GM23338 (cell line): ENCODE data around the gene TMEM204. TPM values are rescaled to one million over a fixed set of nuclear protein-coding genes. Genes with fewer than 3 reads are reported as not detected.

Experiments
- ATAC-seq: fragments of 200-7000 bp; cut with Tn5 transposase; 3 replicates; pipeline ENCODE4 v1.9.1; 2020
- DNase-seq: peaks from one replicate; pipeline ENCODE4 v3.0.0-alpha.2; 2015; ENCODE audit warnings: low spot score
- H2AFZ ChIP-seq: fragments of 200-600 bp; sonication (generic); 2 replicates; pipeline ENCODE4 v1.8.0; 2016; ENCODE audit warnings: antibody characterized with exemption, mild to moderate bottlenecking, moderate library complexity
- H3F3A ChIP-seq: fragments of 200-600 bp; sonication (generic); replicated peaks from 2 replicates; pipeline ENCODE4 v1.8.0; 2017; ENCODE audit warnings: antibody characterized with exemption, mixed run types, low read depth
- H3K27ac ChIP-seq: fragments of 200-600 bp; sonication (generic); 2 replicates; pipeline ENCODE4 v1.6.1; 2016; ENCODE audit warnings: low read depth
- H3K27me3 ChIP-seq: fragments of 200-600 bp; sonication (generic); 2 replicates; pipeline ENCODE4 v1.8.0; 2016; ENCODE audit warnings: mild to moderate bottlenecking, mixed run types, moderate library complexity; ENCODE audit not compliant: insufficient read depth
- H3K36me3 ChIP-seq: fragments of 200-600 bp; sonication (generic); 2 replicates; pipeline ENCODE4 v1.8.0; 2016; ENCODE audit warnings: mild to moderate bottlenecking; ENCODE audit not compliant: insufficient read depth
- H3K4me1 ChIP-seq: fragments of 200-600 bp; sonication (generic); 2 replicates; pipeline ENCODE4 v1.8.0; 2016; ENCODE audit warnings: mild to moderate bottlenecking, moderate library complexity; ENCODE audit not compliant: insufficient read depth
- H3K4me2 ChIP-seq: fragments of 200-600 bp; sonication (generic); 2 replicates; pipeline ENCODE4 v1.7.1; 2017; ENCODE audit warnings: mixed run types
- H3K4me3 ChIP-seq: fragments of 200-600 bp; sonication (generic); 2 replicates; pipeline ENCODE4 v1.6.1; 2016; ENCODE audit warnings: mixed run types
- H3K79me2 ChIP-seq: fragments of 200-600 bp; sonication (generic); replicated peaks from 2 replicates; pipeline ENCODE4 v1.8.0; 2017; ENCODE audit warnings: mild to moderate bottlenecking; ENCODE audit not compliant: insufficient read depth
- H3K9me2 ChIP-seq: fragments of 200-600 bp; sonication (generic); 2 replicates; pipeline ENCODE4 v1.8.0; 2017; ENCODE audit not compliant: insufficient read depth
- H4K20me1 ChIP-seq: fragments of 200-600 bp; sonication (generic); replicated peaks from 2 replicates; pipeline ENCODE4 v1.8.0; 2017; ENCODE audit warnings: mild to moderate bottlenecking; ENCODE audit not compliant: insufficient read depth
- H3K27ac Mint-ChIP-seq: 2 replicates; pipeline ENCODE4 v1.8.0; 2020; ENCODE audit warnings: inconsistent platforms, mild to moderate bottlenecking, moderate library complexity, mixed read lengths
- H3K27me3 Mint-ChIP-seq: 3 replicates; pipeline ENCODE4 v1.8.0; 2022; ENCODE audit warnings: low read depth, mild to moderate bottlenecking, moderate library complexity, mixed read lengths, inconsistent platforms; ENCODE audit not compliant: insufficient read depth, poor library complexity
- H3K36me3 Mint-ChIP-seq: 3 replicates; pipeline ENCODE4 v1.8.0; 2021; ENCODE audit warnings: low read depth, mild to moderate bottlenecking, inconsistent platforms, moderate library complexity, mixed read lengths
- H3K4me1 Mint-ChIP-seq: 3 replicates; pipeline ENCODE4 v1.8.0; 2020; ENCODE audit warnings: mild to moderate bottlenecking, inconsistent platforms, mixed read lengths
- H3K4me3 Mint-ChIP-seq: 3 replicates; pipeline ENCODE4 v1.8.0; 2021; ENCODE audit warnings: moderate library complexity, mild to moderate bottlenecking, inconsistent platforms, mixed read lengths
- H3K9me3 Mint-ChIP-seq: 3 replicates; pipeline ENCODE4 v1.8.0; 2020; ENCODE audit warnings: moderate library complexity, mild to moderate bottlenecking, inconsistent platforms, mixed read lengths
- CREB1 ChIP-seq: fragments of 250-450 bp; sonication (Bioruptor Pico); IDR thresholded peaks from 2 replicates; pipeline ENCODE4 v1.5.0; 2020; ENCODE audit warnings: low read depth, mild to moderate bottlenecking, moderate library complexity
- EZH2 ChIP-seq: fragments of 200-600 bp; sonication (generic); IDR thresholded peaks from one replicate; pipeline ENCODE4 v1.8.0; 2017; ENCODE audit warnings: antibody characterized with exemption, mild to moderate bottlenecking, low read depth; ENCODE audit not compliant: unreplicated experiment
- EZH2phosphoT487 ChIP-seq: fragments of 200-600 bp; sonication (generic); IDR thresholded peaks from one replicate; pipeline ENCODE4 v1.8.1; 2018; ENCODE audit warnings: antibody characterized with exemption; ENCODE audit not compliant: unreplicated experiment
- JUNB ChIP-seq: IDR thresholded peaks from one replicate; pipeline ENCODE4 v1.6.1; 2016; ENCODE audit warnings: antibody characterized with exemption; ENCODE audit not compliant: unreplicated experiment
- NANOG ChIP-seq: IDR thresholded peaks from 2 replicates; pipeline ENCODE4 v1.6.1; 2016; ENCODE audit warnings: antibody characterized with exemption, borderline replicate concordance
- POLR2AphosphoS5 ChIP-seq: IDR thresholded peaks from 2 replicates; pipeline ENCODE4 v1.6.1; 2016; ENCODE audit warnings: antibody characterized with exemption, low read depth
- STAT1 ChIP-seq: IDR thresholded peaks from one replicate; pipeline ENCODE4 v1.6.1; 2016; ENCODE audit warnings: antibody characterized with exemption; ENCODE audit not compliant: unreplicated experiment
- ZNF114 ChIP-seq: fragments of 250-450 bp; sonication (Bioruptor Pico); IDR thresholded peaks from 2 replicates; pipeline ENCODE4 v1.5.0; 2020; ENCODE audit warnings: mild to moderate bottlenecking, moderate library complexity
- ZNF331 ChIP-seq: fragments of 250-450 bp; sonication (Bioruptor Pico); IDR thresholded peaks from 2 replicates; pipeline ENCODE4 v1.5.0; 2020; ENCODE audit warnings: low read depth, mild to moderate bottlenecking, moderate library complexity
- ZNF462 ChIP-seq: fragments of 250-450 bp; sonication (Bioruptor Pico); IDR thresholded peaks from 2 replicates; pipeline ENCODE4 v1.5.0; 2020; ENCODE audit warnings: mild to moderate bottlenecking, moderate library complexity
- polyA plus RNA-seq: library from polyadenylated mRNA; unstranded; fragments of >200 nt; fragmentation: Nextera tagmentation; extraction: Ambion mirVana; gene quantifications from 2 replicates; pipeline ENCODE4 v1.2.1, GENCODE V29; 2016
- total RNA-seq: library from RNA; depleted of rRNA; stranded (reverse); fragments of >200 nt; shearing (Covaris generic); gene quantifications from 2 replicates; pipeline ENCODE4 v1.2.3, GENCODE V29; 2014
- TF ChIP-seq, protein P1 (sequence below): IDR thresholded peaks from one replicate; pipeline ENCODE4 v1.6.1; 2018; ENCODE audit warnings: antibody characterized with exemption; ENCODE audit not compliant: unreplicated experiment
- TF ChIP-seq, protein P2 (sequence below), 2 experiments: fragments of 200-600 bp in 1 of 2; sonication (generic) in 1 of 2; conservative IDR thresholded peaks; 2 replicates each; pipeline versions ENCODE4 v1.5.1 to v1.6.1; 2016 to 2017; ENCODE audit warnings: antibody characterized with exemption in 2 of 2, low read depth in 2 of 2, mild to moderate bottlenecking in 2 of 2, moderate library complexity in 1 of 2
- TF ChIP-seq, protein P3 (sequence below): IDR thresholded peaks from 2 replicates; pipeline ENCODE4 v1.6.1; 2016; ENCODE audit warnings: antibody characterized with exemption

The TMEM204 gene
- total and polyA plus RNA-seq, 2 experiments from 2014 or later = 0.14 to 0.21 TPM

DNA sequence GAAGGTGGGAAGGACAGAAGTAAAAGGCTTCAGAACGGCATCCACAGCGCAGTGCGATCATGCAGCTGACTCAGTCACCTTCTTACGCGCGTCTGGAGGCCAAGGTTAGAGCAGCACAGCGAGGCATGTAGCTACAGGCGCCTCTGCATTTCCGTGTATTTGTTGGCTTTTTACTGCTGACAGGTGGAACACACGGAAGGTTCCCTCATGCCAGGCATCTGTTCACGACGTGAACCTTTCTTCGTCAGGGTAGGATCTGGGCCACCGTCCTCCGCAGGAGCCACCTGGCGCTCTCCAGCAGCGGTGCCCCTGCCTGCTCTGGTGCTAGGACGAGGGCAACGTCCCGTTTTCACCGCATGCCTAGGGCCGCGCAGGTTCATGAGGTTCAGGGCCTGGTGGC, 15.3 kb downstream of the TMEM204 start:
- H3K9me3 Mint-ChIP-seq = no peaks in the 10 kb centered on the region
- DNase-seq (no peak), ATAC-seq (no peak)
- H3K4me1 Mint-ChIP-seq = peaks cover under 1% of the 10 kb centered on the region; the same call in 1 of the 3 replicates
- Histone ChIP-seq H3K36me3 (no peaks in the 10 kb centered on the region), H3K27me3 (no peaks in the 10 kb centered on the region), H3K27ac (no peak overlapping the region), H4K20me1 (no peaks in the 10 kb centered on the region), H3K4me1 (no peaks in the 10 kb centered on the region), H2AFZ (no peak overlapping the region), H3K4me2 (no peak overlapping the region), H3F3A (no peaks in the 10 kb centered on the region), H3K4me3 (no peak overlapping the region), H3K9me2 (no peaks in the 10 kb centered on the region), H3K79me2 (no peaks in the 10 kb centered on the region)
- H3K27me3 Mint-ChIP-seq = peaks cover 12% of the 10 kb centered on the region
- H3K4me3 Mint-ChIP-seq = no peak overlapping the region
- no peak for TF ChIP-seq ZNF331 (CRISPR knock-in tag)
- TF ChIP-seq STAT1 = no peak
- TF ChIP-seq, protein P1, sequence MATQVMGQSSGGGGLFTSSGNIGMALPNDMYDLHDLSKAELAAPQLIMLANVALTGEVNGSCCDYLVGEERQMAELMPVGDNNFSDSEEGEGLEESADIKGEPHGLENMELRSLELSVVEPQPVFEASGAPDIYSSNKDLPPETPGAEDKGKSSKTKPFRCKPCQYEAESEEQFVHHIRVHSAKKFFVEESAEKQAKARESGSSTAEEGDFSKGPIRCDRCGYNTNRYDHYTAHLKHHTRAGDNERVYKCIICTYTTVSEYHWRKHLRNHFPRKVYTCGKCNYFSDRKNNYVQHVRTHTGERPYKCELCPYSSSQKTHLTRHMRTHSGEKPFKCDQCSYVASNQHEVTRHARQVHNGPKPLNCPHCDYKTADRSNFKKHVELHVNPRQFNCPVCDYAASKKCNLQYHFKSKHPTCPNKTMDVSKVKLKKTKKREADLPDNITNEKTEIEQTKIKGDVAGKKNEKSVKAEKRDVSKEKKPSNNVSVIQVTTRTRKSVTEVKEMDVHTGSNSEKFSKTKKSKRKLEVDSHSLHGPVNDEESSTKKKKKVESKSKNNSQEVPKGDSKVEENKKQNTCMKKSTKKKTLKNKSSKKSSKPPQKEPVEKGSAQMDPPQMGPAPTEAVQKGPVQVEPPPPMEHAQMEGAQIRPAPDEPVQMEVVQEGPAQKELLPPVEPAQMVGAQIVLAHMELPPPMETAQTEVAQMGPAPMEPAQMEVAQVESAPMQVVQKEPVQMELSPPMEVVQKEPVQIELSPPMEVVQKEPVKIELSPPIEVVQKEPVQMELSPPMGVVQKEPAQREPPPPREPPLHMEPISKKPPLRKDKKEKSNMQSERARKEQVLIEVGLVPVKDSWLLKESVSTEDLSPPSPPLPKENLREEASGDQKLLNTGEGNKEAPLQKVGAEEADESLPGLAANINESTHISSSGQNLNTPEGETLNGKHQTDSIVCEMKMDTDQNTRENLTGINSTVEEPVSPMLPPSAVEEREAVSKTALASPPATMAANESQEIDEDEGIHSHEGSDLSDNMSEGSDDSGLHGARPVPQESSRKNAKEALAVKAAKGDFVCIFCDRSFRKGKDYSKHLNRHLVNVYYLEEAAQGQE = no peak
- TF ChIP-seq ZNF462 = no peak
- TF ChIP-seq, protein P2, sequence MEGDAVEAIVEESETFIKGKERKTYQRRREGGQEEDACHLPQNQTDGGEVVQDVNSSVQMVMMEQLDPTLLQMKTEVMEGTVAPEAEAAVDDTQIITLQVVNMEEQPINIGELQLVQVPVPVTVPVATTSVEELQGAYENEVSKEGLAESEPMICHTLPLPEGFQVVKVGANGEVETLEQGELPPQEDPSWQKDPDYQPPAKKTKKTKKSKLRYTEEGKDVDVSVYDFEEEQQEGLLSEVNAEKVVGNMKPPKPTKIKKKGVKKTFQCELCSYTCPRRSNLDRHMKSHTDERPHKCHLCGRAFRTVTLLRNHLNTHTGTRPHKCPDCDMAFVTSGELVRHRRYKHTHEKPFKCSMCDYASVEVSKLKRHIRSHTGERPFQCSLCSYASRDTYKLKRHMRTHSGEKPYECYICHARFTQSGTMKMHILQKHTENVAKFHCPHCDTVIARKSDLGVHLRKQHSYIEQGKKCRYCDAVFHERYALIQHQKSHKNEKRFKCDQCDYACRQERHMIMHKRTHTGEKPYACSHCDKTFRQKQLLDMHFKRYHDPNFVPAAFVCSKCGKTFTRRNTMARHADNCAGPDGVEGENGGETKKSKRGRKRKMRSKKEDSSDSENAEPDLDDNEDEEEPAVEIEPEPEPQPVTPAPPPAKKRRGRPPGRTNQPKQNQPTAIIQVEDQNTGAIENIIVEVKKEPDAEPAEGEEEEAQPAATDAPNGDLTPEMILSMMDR (conservative IDR thresholded peaks at IDR 0.05; ENCODE audit: low read depth in 2 of 2) = no peak
- no peak for TF ChIP-seq EZH2phosphoT487
- no peak for TF ChIP-seq EZH2
- TF ChIP-seq, protein P3, sequence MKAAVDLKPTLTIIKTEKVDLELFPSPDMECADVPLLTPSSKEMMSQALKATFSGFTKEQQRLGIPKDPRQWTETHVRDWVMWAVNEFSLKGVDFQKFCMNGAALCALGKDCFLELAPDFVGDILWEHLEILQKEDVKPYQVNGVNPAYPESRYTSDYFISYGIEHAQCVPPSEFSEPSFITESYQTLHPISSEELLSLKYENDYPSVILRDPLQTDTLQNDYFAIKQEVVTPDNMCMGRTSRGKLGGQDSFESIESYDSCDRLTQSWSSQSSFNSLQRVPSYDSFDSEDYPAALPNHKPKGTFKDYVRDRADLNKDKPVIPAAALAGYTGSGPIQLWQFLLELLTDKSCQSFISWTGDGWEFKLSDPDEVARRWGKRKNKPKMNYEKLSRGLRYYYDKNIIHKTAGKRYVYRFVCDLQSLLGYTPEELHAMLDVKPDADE = no peak
- no peak for TF ChIP-seq CREB1 (CRISPR knock-in tag)
- TF ChIP-seq ZNF114 (CRISPR knock-in tag) = no peak
- TF ChIP-seq JUNB = no peak
- TF ChIP-seq POLR2AphosphoS5 = no peak
- TF ChIP-seq NANOG = no peak
- no peak overlapping the region for H3K27ac Mint-ChIP-seq
- peaks cover under 1% of the 10 kb centered on the region; the same call in 1 of the 3 replicates for H3K36me3 Mint-ChIP-seq
